ENCODE results near the gene RPA3.

Gene RPA3

DNA sequence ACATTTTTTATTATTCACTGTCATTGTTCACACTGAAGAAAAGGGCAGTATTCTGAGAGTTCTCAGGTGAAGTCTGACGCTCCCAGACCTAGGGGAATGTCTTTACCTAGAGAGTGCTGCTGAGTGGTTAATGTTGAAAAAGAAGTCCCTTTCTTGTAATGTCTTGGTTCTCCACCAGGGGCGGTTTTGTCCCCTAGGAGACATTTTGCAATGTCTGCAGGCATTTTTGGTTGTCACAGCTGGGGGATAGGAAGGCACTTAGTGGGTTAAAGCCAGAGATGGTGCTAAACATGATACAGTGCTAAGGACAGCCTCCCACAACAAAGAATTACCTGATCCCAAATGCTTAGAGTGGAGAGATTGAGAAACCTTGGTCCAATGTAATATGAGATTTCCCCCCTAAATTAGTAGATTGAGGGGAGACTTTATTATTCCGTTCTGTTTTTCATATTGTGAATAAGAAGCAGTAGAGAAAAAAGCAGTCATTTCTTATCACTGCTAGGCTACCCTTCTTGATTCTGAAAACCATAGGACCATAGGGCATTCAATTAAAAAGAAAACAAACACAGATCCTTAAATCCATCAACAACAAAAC lies 64.7 kb downstream of the RPA3 start:
- DNase-seq (ENCODE audit: low spot score) = peak; percentile 75

DNA sequence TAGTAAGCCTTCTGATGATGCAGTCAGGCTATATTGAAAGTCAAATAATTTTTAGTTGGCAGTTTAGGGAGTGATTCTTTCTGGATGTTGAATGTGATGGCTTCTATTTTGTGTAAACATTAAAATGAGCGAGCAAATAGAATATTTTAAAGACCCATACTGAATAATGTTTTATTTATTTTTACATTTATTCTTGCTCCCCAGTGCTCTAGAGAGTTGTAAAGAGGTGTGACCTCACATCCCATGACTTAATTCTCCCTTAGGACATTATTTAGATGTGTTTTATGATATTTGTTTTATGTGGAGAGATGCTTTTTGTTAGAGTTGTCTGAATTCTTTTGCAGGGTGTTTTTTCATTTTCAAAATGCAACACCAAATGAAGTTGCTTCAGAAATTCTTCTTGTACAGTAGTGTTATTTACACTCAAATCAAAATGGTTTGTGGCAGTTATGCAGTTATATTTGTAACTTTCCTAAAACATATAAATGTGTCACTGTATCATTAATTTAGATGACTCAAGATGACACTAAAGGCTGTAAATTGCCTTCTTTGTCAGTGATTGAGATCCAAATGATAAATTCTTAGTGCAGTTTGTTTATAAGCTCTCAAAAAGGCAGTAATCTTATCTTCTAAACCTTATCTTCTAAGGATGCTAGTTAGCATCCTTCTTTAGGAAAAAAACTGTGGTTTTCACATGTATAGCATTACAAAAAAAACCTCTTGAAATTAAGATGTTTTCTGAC lies 65.4 kb downstream of the RPA3 start:
- DNase-seq (ENCODE audit: low spot score) = no peak

DNA sequence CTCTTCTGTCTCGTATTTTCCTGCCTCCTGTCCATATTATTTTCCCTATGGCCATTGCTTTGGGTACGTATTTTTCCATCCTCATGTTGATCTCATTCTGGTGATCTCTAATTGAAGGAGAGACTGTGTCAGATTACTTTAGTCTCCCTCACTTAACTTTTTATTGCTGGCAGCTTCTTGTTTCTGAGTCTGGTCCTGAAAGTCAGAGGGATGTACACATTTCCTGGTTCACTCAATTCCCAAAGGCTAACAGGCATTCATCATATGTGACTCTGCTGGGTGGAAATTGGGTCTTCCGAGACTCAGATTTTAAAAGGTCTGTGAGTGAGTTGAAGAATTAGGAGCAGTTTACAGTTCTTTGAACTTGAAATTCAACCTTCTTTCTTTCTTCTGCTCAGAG lies 66.9 kb downstream of the RPA3 start:
- DNase-seq (ENCODE audit: low spot score) = no peak

DNA sequence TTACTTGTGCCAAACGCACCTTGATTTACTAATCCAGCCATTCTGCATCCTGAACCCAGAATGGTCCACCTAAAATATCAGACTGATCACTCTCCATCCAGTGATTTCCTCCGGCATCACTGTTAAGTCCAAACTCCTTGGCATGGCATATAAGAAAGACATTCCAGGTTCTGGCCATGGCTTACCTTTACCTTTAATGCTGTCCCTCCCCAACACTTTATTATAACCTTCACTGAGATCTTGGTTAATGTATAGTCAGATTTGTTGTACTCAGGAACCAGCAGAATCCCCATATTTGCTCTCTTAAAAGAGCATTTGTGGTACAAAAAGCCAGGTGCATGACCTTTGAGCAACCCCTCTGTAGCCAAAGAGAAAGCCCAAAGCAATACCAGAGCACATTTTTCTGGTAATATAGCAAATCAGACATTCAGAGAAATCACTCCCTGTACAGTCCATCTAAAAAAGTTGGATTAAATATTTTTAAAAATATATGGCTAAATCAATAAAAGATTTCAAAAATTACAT lies 67.7 kb downstream of the RPA3 start:
- no peak for DNase-seq (ENCODE audit: low spot score)

DNA sequence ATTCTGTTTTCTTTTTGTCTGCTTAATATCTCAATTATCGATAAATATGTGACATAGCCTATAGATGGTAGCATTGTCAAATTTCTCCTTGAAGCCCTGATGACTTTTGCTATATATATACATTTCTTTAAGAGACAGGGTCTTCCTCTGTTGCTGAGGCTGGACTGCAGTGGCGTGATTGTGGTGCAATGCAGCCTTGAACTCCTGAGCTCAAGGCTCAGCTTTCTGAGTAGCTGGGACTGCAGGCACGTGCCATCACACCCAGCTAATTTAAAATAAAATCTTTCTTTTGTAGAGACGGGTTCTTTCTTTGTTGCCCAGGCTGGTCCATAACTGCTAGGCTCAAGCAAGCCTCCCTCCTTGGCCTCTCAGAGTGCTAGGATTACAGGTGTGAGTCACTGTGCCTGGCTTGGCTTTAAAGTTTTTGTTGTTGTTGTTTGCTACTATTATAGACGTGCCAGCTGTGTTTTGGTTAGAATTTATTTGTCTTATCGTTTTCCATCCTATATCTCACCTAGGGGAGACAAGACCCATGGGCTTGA lies 70.8 kb downstream of the RPA3 start:
- no peak for DNase-seq (ENCODE audit: low spot score)

DNA sequence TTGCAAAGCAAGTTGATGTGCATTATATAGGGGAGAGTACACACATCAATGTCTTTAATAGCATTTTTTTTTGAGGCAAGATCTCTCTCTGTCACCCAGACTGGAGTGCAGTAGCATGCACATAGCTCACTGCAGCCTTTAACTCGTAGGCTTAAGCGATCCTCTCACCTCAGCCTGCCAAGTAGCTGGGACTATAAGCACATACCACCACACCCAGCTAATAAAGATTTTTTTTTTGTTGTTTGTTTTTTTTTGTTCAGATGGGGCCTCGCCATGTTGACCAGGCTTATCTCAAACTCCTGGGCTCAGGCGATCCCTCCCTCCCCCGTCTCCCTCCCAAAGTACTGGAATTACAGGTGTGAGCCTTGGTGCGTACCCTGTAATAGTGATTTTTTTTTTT lies 76.3 kb downstream of the RPA3 start:
- DNase-seq (ENCODE audit: low spot score) = no peak

DNA sequence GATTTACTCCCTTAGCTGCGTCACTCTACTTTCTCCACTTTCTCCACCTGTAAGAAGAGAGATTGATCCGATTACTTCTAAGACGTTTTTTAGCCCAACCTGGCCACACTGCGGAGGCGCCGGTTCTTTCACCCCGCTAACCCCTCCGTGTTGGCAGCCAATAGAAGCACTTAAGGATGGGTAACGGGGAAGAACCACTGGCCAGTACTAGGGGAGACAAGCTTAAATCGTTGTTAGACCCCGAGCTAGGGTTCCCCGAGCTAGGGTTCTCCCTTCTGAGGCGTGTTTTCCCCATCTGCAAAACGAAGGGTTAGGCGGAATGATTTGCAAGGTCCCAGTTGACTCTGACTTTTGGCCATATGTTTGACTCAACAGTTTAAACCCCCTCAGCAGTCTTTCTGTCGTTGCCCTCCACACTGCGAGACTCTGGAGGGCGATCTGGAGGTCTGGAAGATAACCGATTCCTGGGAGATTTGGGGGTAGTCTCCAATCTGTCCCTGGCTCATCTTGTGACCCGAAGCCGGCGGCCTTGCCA lies 77.2 kb downstream of the RPA3 start:
- peak; percentile 76 for DNase-seq (ENCODE audit: low spot score)

DNA sequence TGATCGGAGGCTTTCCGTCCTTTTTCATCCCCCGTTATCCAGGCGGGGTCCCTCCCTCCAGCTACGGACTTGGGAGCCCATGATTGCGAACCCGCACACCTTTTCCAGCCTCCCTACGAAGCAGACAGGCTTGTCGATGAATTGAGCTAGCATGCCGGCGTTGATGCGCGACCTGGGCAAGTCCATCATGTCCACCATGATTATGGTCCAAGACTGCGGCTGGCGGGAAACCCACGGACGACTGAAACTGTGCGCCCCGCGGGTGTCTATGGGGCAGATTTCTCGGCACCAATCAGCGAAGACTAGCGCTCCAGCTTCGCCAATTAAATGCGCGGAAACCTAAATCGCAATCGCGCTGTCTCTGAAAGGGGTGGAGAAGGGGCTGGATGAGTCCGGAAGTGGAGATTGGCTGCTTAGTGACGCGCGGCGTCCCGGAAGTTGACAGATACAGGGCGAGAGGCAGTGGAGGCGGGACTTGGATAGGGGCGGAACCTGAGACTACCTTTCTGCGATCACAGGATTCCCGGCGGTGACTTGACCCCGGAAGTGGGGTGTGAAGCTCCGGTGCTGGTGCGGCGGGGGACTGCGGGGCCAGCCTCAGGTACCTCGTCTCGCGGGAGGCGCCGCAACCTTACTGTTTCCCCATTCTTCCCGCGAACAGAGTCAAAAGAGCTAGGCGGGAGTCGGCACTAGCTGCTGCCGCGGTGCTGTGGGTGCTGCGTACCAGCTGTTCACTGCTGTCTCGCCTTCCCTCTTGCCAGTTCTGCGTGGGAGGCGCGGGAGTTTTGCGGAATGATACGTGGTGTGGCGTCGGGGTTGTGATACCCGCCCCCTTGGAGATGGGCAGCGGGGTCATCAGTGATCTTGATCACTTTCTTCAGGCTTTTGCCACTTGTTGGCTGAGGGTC lies 77.9 kb downstream of the RPA3 start, which contains the start of gene UMAD1:
UMAD1 (plus strand) TSS at position 532 of the 908 bp plus-strand sequence. CDS start 32,620 bp downstream, outside the sequence.
- DNase-seq (ENCODE audit: low spot score) = peak; percentile 100

DNA sequence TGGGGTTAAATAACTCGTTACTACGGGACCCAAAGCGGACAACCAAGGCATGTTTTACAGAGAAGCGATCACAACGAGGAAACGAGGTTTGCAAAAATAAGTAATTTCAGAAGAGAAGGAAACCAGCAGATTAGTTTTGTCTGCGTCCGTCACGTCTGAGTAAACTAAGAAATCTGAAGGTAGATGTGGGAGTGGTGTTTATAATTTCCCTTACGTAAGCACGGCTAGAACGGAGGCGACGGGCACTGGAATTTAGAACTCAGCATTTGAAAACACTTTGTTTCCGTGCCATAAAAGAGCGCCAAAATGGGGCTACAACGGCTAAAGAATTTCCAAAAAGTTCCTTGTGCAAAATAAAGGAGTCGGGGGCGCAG lies 78.6 kb downstream of the RPA3 start:
- peak; percentile 86 for DNase-seq (ENCODE audit: low spot score)

DNA sequence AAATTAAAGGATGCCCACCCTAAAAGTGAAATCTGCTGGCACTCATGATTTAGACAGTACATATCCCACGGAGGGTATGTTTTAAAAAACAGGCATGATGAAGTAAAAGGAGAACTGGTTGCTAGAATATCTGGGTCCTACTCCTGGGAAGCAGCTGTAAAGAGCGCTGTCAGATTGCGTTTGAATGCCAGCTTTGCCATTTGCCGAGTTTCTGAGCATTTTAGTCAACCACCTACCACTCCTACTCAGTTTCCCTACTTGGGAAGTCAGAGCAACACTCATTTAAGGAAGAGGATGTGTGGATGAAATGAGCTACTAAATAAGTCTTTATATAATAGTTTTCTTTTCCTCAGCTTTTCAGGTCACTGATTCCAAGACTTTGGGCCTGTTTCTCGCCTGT lies 79.0 kb downstream of the RPA3 start:
- DNase-seq (ENCODE audit: low spot score) = no peak

DNA sequence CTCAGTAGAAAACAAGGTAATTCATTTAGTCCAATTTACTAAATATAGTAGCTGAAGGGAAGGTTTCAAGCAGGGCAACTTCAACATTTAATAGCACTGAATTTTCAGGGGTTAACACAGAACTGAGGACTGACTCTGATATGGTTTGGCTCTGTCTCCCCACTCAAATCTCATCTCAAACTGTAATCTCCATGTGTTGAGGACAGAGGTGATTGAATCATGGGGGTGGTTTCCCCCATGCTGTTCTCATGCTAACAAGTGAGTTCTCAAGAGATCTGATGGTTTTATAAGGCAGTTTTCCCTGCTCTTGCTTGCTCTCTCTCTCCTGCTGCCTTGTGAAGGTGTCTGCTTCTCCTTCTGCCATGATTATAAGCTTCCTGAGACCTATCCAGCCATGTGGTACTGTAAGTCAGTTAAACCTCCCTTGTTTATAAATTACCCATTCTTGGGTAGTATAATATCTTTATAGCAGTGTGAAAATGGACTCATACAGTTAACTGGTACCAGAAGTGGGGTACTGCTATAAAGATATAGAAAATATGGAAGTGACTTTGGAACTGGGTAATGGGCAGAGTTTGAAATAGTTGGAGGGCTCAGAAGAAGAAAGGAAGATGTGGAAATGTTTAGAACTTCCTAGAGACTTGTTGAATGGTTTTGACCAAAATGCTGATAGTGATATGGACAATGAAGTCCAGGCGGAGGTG lies 87.6 kb downstream of the RPA3 start:
- no peak for DNase-seq (ENCODE audit: low spot score)

DNA sequence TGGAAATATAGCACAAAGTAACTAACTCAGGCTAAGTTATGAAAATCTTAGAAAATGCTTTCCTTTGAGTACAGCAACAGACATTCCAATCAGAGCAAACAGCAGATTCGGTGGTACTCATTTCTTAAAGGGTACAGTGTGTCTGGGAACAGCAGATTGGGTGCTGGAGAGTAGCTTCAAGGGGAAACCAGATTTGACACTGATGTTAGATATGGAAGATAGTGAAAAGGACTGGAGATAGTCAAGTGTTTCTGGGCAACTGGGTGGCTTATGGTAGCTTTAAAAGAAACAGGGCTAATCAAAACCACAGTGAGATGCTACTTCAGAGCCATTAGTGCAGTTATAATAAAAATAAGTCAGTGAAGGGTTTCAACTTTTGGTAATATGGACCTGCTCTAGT lies 89.9 kb downstream of the RPA3 start:
- no peak for DNase-seq (ENCODE audit: low spot score)

DNA sequence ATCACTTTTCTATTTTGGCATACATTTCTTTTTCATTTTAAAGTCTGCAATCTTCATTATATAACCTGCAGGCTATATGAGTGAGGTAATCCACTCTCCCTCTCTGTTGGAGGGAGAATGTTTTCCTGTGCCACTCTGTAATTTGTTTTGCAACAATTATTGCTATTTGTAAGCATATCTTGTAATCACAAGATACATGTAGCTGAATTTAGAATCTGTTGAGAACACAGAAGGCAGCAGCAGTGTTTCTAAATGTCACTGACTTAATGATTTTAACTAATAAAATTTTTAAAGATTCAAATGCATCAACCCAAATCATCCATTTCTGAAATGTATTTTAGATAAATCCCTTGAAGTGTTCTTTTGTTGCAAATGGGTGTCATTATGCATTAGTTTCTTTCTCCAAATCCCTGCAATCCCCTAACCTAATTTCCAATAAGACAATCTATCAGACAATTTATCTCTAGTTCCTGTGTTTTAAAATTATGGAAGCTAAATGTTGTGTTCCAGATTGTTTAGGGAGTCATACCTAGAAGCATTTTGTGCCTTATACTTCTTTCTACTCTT lies 97.7 kb downstream of the RPA3 start:
- no peak for DNase-seq (ENCODE audit: low spot score)

DNA sequence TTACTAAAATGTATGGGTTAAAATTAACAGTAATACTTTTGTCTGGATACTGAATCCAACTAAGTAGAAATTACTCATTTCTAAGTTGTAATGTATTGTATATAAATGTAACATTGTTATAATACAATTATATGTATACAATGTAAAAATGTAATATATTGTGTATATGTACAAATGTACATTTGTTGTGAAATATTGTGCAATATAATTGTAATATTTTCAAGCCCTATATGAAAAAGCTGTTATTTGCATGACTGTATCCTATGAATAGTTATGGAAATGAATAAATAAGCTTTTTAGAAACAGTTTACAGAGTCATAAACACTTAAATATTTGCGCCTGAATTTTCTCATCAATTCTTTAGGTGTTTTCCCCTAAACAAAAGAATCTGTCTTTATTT lies 98.2 kb downstream of the RPA3 start:
- DNase-seq (ENCODE audit: low spot score) = no peak

DNA sequence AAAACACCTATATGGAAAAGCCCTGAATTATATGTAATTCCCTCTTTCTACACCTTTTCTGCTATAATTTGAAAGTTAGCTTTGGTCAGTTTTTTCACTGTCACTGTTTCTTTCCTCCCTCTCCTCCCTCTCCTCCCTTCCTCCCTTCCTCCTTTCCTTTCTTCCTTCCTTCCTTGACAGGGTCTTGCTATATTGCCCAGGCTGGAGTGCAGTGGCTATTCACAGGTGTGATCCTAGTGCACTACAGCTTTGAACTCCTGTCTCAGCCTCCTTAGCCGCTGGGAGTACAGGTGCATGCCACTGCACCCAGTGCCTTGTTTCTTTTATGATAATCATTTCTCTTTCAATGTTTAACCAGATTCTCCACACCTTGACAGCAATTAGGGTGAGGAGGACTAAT lies 100.0 kb downstream of the RPA3 start:
- no peak for DNase-seq (ENCODE audit: low spot score)

DNA sequence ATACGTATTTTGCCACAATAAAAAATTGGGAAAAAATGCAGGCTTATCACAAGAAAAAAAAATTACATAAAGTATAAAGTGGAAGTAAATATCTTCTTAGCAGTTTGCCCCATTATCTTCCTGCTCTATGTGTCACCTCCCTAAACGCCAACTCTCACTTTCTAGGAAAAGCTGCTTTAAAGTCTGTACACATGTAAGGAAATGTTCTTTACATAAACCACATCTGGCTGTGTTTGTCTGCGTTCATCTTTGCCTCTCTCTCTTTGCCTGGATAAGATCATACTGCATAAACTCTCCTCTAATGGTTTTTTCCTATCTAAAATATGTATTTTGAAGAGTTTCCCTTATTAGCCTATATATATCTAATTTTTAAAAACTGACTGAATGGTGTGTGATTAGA lies 100.9 kb downstream of the RPA3 start:
- DNase-seq (ENCODE audit: low spot score) = no peak

DNA sequence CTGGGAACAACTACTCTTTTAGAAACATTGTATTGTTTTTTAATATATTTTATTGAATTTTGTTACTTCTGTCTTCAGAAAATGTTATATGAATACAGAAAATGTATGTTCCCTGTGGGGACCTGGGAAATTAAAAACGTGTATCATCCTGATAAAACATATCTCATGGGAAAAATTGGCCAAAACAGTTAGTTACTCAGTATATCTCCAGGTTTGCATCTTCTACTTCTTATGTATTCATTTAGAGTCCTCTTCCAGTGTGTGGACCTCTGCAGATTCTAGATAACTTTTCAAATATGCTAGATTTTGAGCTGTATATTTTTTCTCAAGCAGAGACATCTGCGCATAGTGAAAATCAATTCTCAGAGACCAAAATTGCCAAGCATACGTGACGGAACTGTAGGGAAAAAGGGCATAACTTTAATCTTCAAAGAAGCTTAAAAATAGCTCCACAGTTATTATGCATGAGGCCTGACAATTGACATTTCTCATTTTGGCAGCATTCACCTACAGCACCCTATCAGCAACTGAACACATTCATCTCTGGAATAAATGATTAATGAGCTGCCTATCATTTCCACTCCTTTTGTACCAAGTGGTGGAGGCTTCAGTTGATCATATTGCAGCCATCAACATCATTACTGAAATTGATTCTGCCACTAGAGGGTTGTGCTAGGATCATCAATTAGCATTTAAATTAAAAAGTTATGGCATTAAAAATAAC lies 104.2 kb downstream of the RPA3 start:
- no peak for DNase-seq (ENCODE audit: low spot score)

DNA sequence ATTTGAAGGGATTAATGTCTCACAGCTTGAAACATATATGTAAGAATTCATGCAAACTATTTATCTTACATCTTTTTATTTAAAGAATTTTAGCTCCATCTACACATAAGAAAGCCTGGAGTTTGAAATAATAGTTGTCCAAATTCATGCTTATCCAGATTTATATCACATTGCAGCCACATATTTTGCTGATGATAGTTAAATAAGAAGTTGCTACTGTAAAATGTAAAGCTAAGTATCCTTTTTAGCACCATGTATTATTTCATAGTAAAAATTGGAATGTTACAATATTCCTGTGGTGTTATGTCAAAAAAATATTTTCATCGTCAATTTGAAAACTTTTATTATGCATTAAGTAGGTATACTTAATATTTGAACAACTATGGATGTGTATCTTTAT lies 105.2 kb downstream of the RPA3 start:
- DNase-seq (ENCODE audit: low spot score) = no peak

DNA sequence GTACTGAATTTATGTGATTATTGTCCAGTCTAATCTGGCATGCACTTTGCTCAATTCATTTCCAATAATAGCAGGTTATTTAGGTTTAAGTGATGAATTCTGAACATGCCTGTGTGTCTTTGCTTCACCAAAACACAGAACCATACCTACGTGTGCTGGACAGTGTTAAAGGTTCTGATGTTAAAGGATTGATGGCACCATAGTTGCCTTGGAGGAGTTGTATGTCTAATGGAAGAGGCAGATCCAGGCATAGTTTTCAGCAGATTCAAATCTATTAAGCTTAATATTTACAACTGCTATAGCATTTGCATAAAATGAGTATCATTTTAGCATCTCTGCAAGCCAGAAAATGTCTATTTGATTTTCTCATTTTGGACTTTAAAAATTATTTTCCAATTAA lies 105.9 kb downstream of the RPA3 start:
- no peak for DNase-seq (ENCODE audit: low spot score)

DNA sequence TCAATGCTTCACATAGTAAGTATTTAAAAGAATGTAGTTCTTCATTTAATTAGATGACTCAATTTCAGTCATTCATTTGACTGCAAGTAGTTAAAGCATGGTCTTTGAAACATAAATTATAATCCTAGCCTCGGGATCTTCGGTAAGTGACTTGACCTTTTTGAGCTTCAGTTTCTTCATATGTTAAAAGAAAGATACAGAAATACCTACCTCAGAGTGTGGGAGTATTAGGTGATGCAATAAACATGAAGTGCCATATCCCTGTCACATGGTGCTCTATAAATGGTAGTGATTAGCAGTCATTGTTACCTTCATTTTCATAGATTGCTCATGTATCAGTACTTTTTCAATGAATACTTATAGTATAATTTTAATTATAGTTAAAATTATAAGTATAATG lies 109.1 kb downstream of the RPA3 start:
- DNase-seq (ENCODE audit: low spot score) = no peak

DNA sequence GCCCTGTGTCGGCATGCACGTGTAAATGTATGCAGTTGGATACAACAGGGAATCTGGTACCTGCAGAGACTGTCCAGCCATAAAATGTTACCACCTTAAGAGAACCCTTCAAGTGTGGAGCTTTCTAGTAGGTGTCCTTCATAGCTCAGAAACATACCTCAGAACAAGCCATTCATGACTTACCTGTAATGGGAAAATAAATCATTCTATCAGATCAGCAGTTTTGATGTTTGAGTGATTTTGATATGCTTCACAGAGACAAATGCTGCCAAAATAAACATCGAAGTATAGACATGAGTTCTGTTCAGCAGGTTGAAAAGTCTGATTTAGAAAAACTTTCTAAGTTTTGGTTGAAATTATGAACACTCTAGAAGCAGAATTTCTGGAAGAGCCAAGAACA lies 111.4 kb downstream of the RPA3 start:
- no peak for DNase-seq (ENCODE audit: low spot score)

Measured in NAMALWA (cell line).